A673 (cell line): ENCODE data around the gene GNLY.

ENCODE experiments used
- CTCF ChIP-seq: fragments of 300-800, 200-600 bp; sonication (generic); conservative IDR thresholded peaks from 2 replicates; pipeline ENCODE4 v1.5.1; 2017; ENCODE audit warnings: low read depth, mild to moderate bottlenecking, antibody characterized with exemption, low read length, moderate library complexity, mixed read lengths
- EZH2 ChIP-seq: fragments of 200-600 bp; sonication (generic); IDR thresholded peaks from 2 replicates; pipeline ENCODE4 v1.6.1; 2017; ENCODE audit warnings: borderline replicate concordance, low read depth, mild to moderate bottlenecking, mixed read lengths, antibody characterized with exemption, low read length; ENCODE audit not compliant: poor library complexity, severe bottlenecking

GRCh38 chr2:85718885-85719492, 24.8 kb downstream of the GNLY start:
- TF ChIP-seq EZH2 = no peak
- no peak for TF ChIP-seq CTCF
